Activated CD8-positive, alpha-beta T cell treated with anti-CD3 and anti-CD28 coated beads for 36 hours (primary cell): ENCODE data around the gene NT5C3B. TPM values are rescaled to one million over a fixed set of nuclear protein-coding genes. Genes with fewer than 3 reads are reported as not detected.
"Not testable (repeated sequence)": the region's sequence is repeated elsewhere in the genome, so short reads cannot be mapped to it uniquely, and the experiment has no call there.

Experiments
- ATAC-seq: fragments of 200-7000 bp; cut with Tn5 transposase; one replicate; pipeline ENCODE4 v1.10.0; 2021; ENCODE audit warnings: mild to moderate bottlenecking, moderate library complexity
- CTCF ChIA-PET: fragments of 350-600 bp; sonication (Branson Sonifier 250); formaldehyde crosslinking; loops from one replicate; lab custom pipeline; 2021; ENCODE audit warnings: antibody characterized with exemption; lab: Charles Lee
- POLR2A ChIA-PET: fragments of 350-600 bp; sonication (Branson Sonifier 250); formaldehyde crosslinking; loops from one replicate; lab custom pipeline; 2021; ENCODE audit warnings: antibody characterized with exemption; lab: Charles Lee
- DNase-seq: peaks from one replicate; pipeline ENCODE4 v3.0.0-alpha.2; 2020
- H3K27ac Mint-ChIP-seq: one replicate; pipeline ENCODE4 v1.8.0; 2021; ENCODE audit warnings: mild to moderate bottlenecking, mixed read lengths
- H3K27me3 Mint-ChIP-seq: one replicate; pipeline ENCODE4 v1.8.0; 2021; ENCODE audit warnings: mixed read lengths
- H3K36me3 Mint-ChIP-seq: one replicate; pipeline ENCODE4 v1.8.0; 2021; ENCODE audit warnings: low read depth, mixed read lengths
- H3K4me1 Mint-ChIP-seq: one replicate; pipeline ENCODE4 v1.8.0; 2021; ENCODE audit warnings: low read depth, mixed read lengths
- H3K4me3 Mint-ChIP-seq: one replicate; pipeline ENCODE4 v1.8.0; 2021; ENCODE audit warnings: mild to moderate bottlenecking, moderate library complexity, mixed read lengths
- H3K9me3 Mint-ChIP-seq: one replicate; pipeline ENCODE4 v1.8.0; 2021; ENCODE audit warnings: mixed read lengths
- CTCF ChIP-seq: fragments of 200-600 bp; IDR thresholded peaks from one replicate; pipeline ENCODE4 v1.8.0; 2022; ENCODE audit warnings: antibody characterized with exemption, mild to moderate bottlenecking
- intact Hi-C: fragments of 100-400 bp; cut with micrococcal nuclease; formaldehyde crosslinking; loops from one replicate; pipeline ENCODE4 v1.10.0; 2022
- total RNA-seq, 2 experiments: library from RNA; stranded (reverse); gene quantifications; one replicate each; pipeline ENCODE4 v1.2.3, GENCODE V29; 2021

Gene NT5C3B
- total RNA-seq, 2 experiments from 2014 or later = 30.5 to 32.3 TPM

DNA sequence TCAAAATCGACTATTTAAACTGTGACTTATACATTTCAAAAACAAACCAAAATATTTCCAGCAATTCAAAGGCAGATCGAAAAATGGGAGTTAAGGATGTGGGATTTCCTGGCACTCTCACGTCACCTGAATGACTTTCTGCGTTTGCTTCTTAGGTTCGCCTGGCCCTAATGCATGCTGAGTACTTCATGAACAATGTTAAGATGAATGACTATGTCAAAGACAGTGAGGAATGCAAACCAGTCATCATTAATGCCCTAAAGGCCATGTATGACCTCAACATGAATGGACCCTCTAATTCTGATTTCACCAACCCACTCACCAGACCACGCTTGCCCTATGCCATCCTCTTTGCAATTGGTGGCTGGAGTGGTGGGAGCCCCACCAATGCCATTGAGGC lies 8.9 kb upstream of the NT5C3B start:
- H3K36me3 Mint-ChIP-seq = no peaks in the 10 kb centered on the region
- H3K4me1 Mint-ChIP-seq = peaks cover 5% of the 10 kb centered on the region
- no peaks in the 10 kb centered on the region for H3K9me3 Mint-ChIP-seq
- no peak for TF ChIP-seq CTCF
- ChIA-PET POLR2A (no interaction called here), CTCF (no interaction called here)
- no peak overlapping the region for H3K27ac Mint-ChIP-seq
- intact Hi-C loops = no loop called here
- no peak for DNase-seq
- H3K27me3 Mint-ChIP-seq = no peaks in the 10 kb centered on the region
- no peak overlapping the region for H3K4me3 Mint-ChIP-seq
- ATAC-seq = no peak

GRCh38 chr17:41840781-41841180 lies 4.7 kb upstream of the NT5C3B start:
- H3K36me3 Mint-ChIP-seq, H3K4me1 Mint-ChIP-seq, DNase-seq, H3K27ac Mint-ChIP-seq, H3K9me3 Mint-ChIP-seq, CTCF ChIA-PET, H3K4me3 Mint-ChIP-seq, H3K27me3 Mint-ChIP-seq, ATAC-seq, intact Hi-C loops: not testable (repeated sequence)
- POLR2A ChIA-PET = interaction anchor here (1.5 kb wide), 1 partner anchor 12 kb away, joined by 3 read pairs; no protein-coding TSS in a partner anchor

DNA sequence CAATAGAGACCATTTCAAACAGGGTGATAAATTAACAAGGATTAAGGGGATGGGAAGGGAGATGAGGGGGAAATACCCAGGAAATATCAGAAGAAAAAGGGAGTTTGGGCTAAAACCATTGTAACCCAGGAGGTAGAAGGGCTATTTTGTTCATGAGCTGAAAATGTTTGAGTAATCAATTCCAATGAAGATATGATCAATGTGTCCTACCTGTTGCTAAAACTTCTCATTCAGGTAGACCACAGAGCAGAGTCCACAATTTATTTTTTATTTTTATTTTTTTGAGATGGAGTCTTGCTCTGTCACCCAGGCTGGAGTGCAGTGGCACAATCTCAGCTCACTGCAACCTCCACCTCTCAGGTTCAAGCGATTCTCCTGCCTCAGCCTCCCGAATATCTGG lies 3.4 kb upstream of the NT5C3B start:
- H3K4me1 Mint-ChIP-seq = peaks cover 13% of the 10 kb centered on the region
- H3K4me3 Mint-ChIP-seq, intact Hi-C loops, H3K27me3 Mint-ChIP-seq, DNase-seq, ATAC-seq, CTCF ChIA-PET, H3K27ac Mint-ChIP-seq, H3K36me3 Mint-ChIP-seq, H3K9me3 Mint-ChIP-seq: not testable (repeated sequence)
- POLR2A ChIA-PET = interaction anchor here (1.1 to 1.8 kb wide), 2 partner anchors 22 to 177 kb away, joined by 3 to 4 read pairs; partner anchors contain the start of gene DNAJC7

DNA sequence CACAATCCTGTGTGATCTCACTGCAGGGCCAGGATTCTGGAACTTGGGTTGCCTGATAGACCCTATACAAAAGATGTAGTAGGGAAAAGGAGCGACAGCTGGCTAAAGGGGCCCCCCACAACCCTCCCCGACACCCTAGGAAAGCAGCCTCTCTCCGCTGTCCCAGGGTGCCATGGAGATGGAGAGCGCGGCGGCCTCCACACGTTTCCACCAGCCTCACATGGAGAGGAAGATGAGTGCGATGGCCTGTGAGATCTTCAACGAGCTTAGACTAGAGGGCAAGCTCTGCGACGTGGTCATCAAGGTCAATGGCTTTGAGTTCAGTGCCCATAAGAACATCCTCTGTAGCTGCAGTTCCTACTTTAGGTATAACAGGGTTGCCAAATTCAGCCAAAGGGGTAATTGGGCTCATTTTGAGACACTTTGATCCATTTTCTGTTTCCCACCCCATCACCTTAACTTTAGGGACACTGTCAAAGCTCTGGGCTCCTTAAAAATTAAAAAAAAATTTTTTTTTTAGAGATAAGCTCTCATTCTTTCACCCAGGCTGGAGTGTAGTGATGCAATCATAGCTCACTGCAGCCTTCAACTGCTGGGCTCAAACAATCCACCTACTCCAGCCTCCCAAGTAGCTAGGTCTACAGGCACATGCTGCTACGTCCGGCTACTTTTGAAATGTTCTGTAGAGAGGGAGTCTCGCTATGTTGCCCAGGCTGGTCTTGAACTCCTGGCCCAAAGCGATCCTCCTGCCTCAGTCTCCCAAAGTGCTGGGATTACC lies 1.9 kb upstream of the NT5C3B start, which contains the start of gene KLHL10:
TSS of gene KLHL10 (plus strand) at position 65 of the 778 bp plus-strand sequence. CDS start at position 173, 108 bp downstream.
- Mint-ChIP-seq H3K4me3 (peak within 1 kb of the TSS; percentile 83), H3K9me3 (no peaks in the 10 kb centered on the region), H3K4me1 (peaks cover 13% of the 10 kb centered on the region), H3K27ac (no peak within 1 kb of the TSS), H3K36me3 (peaks cover 1% of the 10 kb centered on the region), H3K27me3 (peaks cover 3% of the 10 kb centered on the region)
- CTCF ChIA-PET = interaction anchor here (0.7 to 2.1 kb wide), 3 partner anchors 26 to 52 kb away, joined by 4 to 6 read pairs (median 5); partner anchors contain the start of genes JUP and P3H4
- no peak for DNase-seq
- intact Hi-C loops = no loop called here
- no peak for ATAC-seq
- POLR2A ChIA-PET = interaction anchor here (1.8 kb wide), 1 partner anchor 24 kb away, joined by 4 read pairs; no protein-coding TSS in a partner anchor
- no peak for TF ChIP-seq CTCF

DNA sequence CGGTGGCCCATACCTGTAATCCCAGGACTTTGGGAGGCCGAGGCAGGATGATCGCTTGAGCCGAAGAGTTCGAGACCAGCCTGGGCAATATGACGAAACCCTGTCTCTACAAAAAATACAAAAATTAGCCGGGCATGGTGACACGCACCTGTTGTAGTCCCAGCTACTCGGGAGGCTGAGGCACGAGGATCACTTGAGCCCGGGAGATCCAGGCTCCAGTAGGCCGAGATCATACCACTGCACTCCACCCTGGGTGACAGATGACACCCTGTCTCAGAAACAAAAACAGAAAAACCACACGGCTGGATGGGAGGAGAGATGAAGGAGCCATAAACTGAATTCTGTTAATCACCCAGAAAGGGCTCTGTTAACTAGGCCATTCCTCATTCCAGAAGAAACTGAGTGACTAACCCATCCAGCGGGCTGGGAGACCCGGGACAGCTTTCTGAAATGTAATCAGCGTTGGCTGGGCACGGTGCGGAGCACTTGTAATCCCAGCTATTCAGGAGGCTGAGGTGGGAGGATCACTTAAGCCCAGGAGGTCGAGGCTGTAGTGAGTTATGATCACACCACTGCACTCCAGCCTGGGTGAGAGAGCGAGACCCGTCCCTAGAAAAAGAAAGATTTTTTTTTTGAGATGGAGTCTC lies 641 bp upstream of the NT5C3B start:
- Mint-ChIP-seq H3K4me1 (peaks cover 13% of the 10 kb centered on the region), H3K36me3 (peaks cover 10% of the 10 kb centered on the region), H3K4me3 (peak overlapping the region; percentile 83), H3K9me3 (no peaks in the 10 kb centered on the region), H3K27me3 (peaks cover 3% of the 10 kb centered on the region), H3K27ac (peak overlapping the region; percentile 61)
- ATAC-seq = no peak
- POLR2A ChIA-PET = interaction anchor here (1.2 to 2.1 kb wide), 2 partner anchors 13 to 24 kb away, joined by 3 to 5 read pairs; partner anchors contain the start of genes FKBP10 and P3H4
- TF ChIP-seq CTCF = no peak
- DNase-seq = no peak
- CTCF ChIA-PET = interaction anchor here (0.5 to 2.8 kb wide), 5 partner anchors 15 to 104 kb away, joined by 3 to 10 read pairs (median 5); partner anchors contain the start of gene JUP
- intact Hi-C loops = no loop called here
